Osteoblast (primary cell): ENCODE data around the gene HIVEP2. TPM values are rescaled to one million over a fixed set of nuclear protein-coding genes. Genes with fewer than 3 reads are reported as not detected.

Experiments
- DNase-seq: peaks from one replicate; pipeline ENCODE4 v3.0.0; 2011; ENCODE audit warnings: low spot score, mixed read lengths; ENCODE audit not compliant: insufficient read length; ENCODE audit errors: missing footprints
- H2AFZ ChIP-seq: 2 replicates; pipeline ENCODE4 v1.6.0; 2011; ENCODE audit warnings: mild to moderate bottlenecking, low read length
- H3K27ac ChIP-seq: 2 replicates; pipeline ENCODE4 v1.5.1; 2011; ENCODE audit warnings: mild to moderate bottlenecking, low read depth, low read length, moderate library complexity
- H3K27me3 ChIP-seq: 2 replicates; pipeline ENCODE4 v1.6.0; 2012; ENCODE audit warnings: mild to moderate bottlenecking, control low read depth, inconsistent platforms, low read length, moderate library complexity; ENCODE audit not compliant: insufficient read depth
- H3K36me3 ChIP-seq: 2 replicates; pipeline ENCODE4 v1.5.1; 2011; ENCODE audit warnings: mild to moderate bottlenecking, low read length, control low read depth, moderate library complexity; ENCODE audit not compliant: insufficient read depth
- H3K4me1 ChIP-seq: 2 replicates; pipeline ENCODE4 v1.5.1; 2011; ENCODE audit warnings: mild to moderate bottlenecking, low read length, control low read depth, moderate library complexity; ENCODE audit not compliant: insufficient read depth
- H3K4me2 ChIP-seq: 2 replicates; pipeline ENCODE4 v1.6.0; 2011; ENCODE audit warnings: mild to moderate bottlenecking, low read length; ENCODE audit not compliant: insufficient read depth
- H3K4me3 ChIP-seq: fragments of 200-600 bp; sonication (generic); 3 replicates; pipeline ENCODE4 v1.5.1; 2012; ENCODE audit warnings: mild to moderate bottlenecking, low read length, inconsistent platforms; ENCODE audit not compliant: insufficient read depth
- H3K79me2 ChIP-seq: 2 replicates; pipeline ENCODE4 v1.6.0; 2012; ENCODE audit warnings: mild to moderate bottlenecking, low read length, control low read depth, inconsistent platforms; ENCODE audit not compliant: insufficient read depth
- H3K9me3 ChIP-seq: 2 replicates; pipeline ENCODE4 v1.5.1; 2011; ENCODE audit warnings: low read depth, low read length, control low read depth
- H4K20me1 ChIP-seq: 2 replicates; pipeline ENCODE4 v1.6.0; 2012; ENCODE audit warnings: mild to moderate bottlenecking, low read length, control low read depth; ENCODE audit not compliant: insufficient read depth
- total RNA-seq: library from RNA; depleted of rRNA; stranded (reverse); fragments of >200 nt; gene quantifications from 2 replicates; pipeline ENCODE4 v1.2.3, GENCODE V29; 2012
- TF ChIP-seq, protein P1 (sequence below): IDR thresholded peaks from 2 replicates; pipeline ENCODE4 v1.5.1; 2011; ENCODE audit warnings: mild to moderate bottlenecking, low read depth, low read length, moderate library complexity; ENCODE audit errors: extremely low read depth

Gene HIVEP2
- total RNA-seq, 1 donor = 30.4 TPM

DNA sequence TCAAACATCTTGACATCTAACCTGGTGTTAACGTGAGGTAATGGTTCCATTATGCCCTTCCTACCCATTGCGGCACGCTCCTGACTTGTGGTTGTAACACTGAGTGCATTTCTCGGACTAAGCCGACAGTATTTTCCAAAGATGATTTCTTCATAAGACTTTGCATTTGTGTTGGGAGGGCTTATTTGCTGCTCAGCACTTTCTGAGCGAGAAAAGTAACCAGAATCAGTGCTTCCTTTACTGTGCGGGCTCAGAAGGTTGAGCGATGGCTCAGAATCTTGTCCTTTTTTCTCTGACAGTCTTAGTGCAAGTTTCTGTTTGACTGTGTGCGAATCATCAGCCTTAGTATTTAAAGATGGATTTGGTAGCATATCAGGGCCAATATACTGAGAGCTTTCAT, 171.7 kb downstream of the HIVEP2 start:
- Histone ChIP-seq H3K4me2 (no peak overlapping the region), H3K9me3 (no peaks in the 10 kb centered on the region), H2AFZ (no peak overlapping the region), H3K79me2 (no peaks in the 10 kb centered on the region), H3K4me3 (no peak overlapping the region), H3K36me3 (peaks cover 53% of the 10 kb centered on the region), H3K4me1 (no peaks in the 10 kb centered on the region), H4K20me1 (no peaks in the 10 kb centered on the region), H3K27me3 (no peaks in the 10 kb centered on the region), H3K27ac (no peak overlapping the region)
- TF ChIP-seq, protein P1, sequence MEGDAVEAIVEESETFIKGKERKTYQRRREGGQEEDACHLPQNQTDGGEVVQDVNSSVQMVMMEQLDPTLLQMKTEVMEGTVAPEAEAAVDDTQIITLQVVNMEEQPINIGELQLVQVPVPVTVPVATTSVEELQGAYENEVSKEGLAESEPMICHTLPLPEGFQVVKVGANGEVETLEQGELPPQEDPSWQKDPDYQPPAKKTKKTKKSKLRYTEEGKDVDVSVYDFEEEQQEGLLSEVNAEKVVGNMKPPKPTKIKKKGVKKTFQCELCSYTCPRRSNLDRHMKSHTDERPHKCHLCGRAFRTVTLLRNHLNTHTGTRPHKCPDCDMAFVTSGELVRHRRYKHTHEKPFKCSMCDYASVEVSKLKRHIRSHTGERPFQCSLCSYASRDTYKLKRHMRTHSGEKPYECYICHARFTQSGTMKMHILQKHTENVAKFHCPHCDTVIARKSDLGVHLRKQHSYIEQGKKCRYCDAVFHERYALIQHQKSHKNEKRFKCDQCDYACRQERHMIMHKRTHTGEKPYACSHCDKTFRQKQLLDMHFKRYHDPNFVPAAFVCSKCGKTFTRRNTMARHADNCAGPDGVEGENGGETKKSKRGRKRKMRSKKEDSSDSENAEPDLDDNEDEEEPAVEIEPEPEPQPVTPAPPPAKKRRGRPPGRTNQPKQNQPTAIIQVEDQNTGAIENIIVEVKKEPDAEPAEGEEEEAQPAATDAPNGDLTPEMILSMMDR = no peak
- DNase-seq = no peak

DNA sequence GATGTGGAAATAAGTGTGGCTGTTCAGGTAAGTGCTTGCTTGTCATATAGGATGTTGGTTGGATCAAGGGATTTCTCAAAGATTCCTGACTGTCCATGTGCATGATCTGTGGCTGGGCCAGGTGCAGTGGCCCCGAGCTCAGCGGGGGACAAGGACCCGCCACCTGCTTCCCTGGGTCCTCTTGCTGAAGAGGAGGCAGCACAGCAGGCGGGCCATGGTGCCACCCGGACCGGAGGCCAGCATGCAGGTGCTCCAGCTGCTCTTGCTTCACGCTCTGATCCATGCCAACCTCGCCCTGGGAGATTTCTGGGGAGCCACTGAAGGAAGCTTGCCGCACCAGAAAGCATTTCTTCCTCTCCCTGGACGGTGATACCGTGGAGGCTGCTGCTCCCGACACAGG, 173.8 kb downstream of the HIVEP2 start:
- Histone ChIP-seq H3K27ac (no peak overlapping the region), H3K27me3 (no peaks in the 10 kb centered on the region), H3K79me2 (no peaks in the 10 kb centered on the region), H3K4me3 (no peak overlapping the region), H3K4me1 (no peaks in the 10 kb centered on the region), H3K4me2 (no peak overlapping the region), H3K36me3 (peaks cover 53% of the 10 kb centered on the region), H2AFZ (no peak overlapping the region), H3K9me3 (no peaks in the 10 kb centered on the region), H4K20me1 (no peaks in the 10 kb centered on the region)
- DNase-seq = no peak
- TF ChIP-seq, protein P1 = no peak

DNA sequence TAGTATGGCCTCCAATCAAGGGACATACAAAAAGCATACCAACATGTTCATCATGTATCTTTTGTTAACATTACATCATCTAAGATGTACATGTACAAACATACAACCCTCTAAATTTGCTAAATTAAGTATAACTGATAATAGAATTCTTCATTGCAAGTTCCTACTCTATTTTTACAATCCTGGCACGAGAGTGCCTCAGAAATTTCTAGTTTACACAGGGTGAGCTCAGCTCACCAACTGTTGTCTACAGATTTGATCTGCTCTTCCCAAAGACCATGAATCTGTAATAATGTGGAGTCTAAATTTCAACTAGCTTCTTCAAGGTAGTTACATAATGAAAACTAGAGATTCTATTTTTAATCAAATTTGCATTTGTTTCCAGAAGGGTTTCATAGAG, 179.7 kb downstream of the HIVEP2 start:
- no peak overlapping the region for H3K27ac ChIP-seq
- DNase-seq = no peak
- no peaks in the 10 kb centered on the region for H3K27me3 ChIP-seq
- TF ChIP-seq, protein P1 = no peak
- H3K79me2 ChIP-seq = no peaks in the 10 kb centered on the region
- H3K4me1 ChIP-seq = peaks cover 13% of the 10 kb centered on the region
- H3K9me3 ChIP-seq = no peaks in the 10 kb centered on the region
- H3K4me2 ChIP-seq = no peak overlapping the region
- no peak overlapping the region for H3K4me3 ChIP-seq
- peaks cover 22% of the 10 kb centered on the region for H3K36me3 ChIP-seq
- no peak overlapping the region for H2AFZ ChIP-seq
- H4K20me1 ChIP-seq = no peaks in the 10 kb centered on the region

DNA sequence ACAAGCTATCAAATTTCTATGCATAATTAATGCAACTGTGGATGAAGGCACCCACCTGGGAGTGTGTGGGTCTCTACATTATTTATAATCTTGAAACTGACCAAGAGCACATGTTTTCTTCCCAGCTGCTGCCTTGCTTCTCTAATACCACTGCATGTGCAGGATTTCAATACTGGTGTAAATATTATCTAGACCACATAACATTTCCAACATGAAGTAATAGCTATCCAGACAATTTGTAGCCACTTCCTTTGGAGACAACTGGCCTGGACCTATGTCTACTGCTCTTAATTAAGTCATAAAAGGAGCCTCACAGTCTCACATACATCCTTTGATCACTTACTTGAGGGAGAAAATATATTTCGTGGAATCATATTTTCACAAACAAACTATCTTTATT, 180.7 kb downstream of the HIVEP2 start:
- Histone ChIP-seq H3K79me2 (no peaks in the 10 kb centered on the region), H3K4me1 (peaks cover 21% of the 10 kb centered on the region), H4K20me1 (no peaks in the 10 kb centered on the region), H3K4me2 (no peak overlapping the region), H3K27me3 (no peaks in the 10 kb centered on the region), H3K9me3 (no peaks in the 10 kb centered on the region), H3K36me3 (peaks cover 27% of the 10 kb centered on the region), H2AFZ (no peak overlapping the region), H3K4me3 (no peak overlapping the region), H3K27ac (no peak overlapping the region)
- no peak for DNase-seq
- TF ChIP-seq, protein P1 = no peak
